ENCODE results near the gene ITPK1. TPM values are rescaled to one million over a fixed set of nuclear protein-coding genes. Genes with fewer than 3 reads are reported as not detected.

Gene ITPK1
- total RNA-seq, 1 donor = 25.0 TPM

GRCh38 chr14:93126111-93126510 lies 10.4 kb upstream of the ITPK1 start:
- no peak for DNase-seq (ENCODE audit: insufficient read length, low spot score, missing footprints)
- Histone ChIP-seq H3K27ac (ENCODE audit: low read depth, low read length) (no peak overlapping the region), H3K4me3 (ENCODE audit: insufficient read depth, low read length) (no peak overlapping the region), H2AFZ (ENCODE audit: low read length) (no peak overlapping the region), H3K9me3 (ENCODE audit: low read depth, low read length) (no peaks in the 10 kb centered on the region), H4K20me1 (ENCODE audit: insufficient read depth, low read length) (no peaks in the 10 kb centered on the region), H3K4me1 (ENCODE audit: insufficient read depth, low read length) (no peaks in the 10 kb centered on the region), H3K36me3 (ENCODE audit: insufficient read depth, low read length) (no peaks in the 10 kb centered on the region), H3K27me3 (ENCODE audit: insufficient read depth, low read length) (peaks cover 12% of the 10 kb centered on the region), H3K4me2 (ENCODE audit: insufficient read depth, low read length) (no peak overlapping the region), H3K79me2 (ENCODE audit: insufficient read depth, low read length) (no peaks in the 10 kb centered on the region)
- TF ChIP-seq, protein P1, sequence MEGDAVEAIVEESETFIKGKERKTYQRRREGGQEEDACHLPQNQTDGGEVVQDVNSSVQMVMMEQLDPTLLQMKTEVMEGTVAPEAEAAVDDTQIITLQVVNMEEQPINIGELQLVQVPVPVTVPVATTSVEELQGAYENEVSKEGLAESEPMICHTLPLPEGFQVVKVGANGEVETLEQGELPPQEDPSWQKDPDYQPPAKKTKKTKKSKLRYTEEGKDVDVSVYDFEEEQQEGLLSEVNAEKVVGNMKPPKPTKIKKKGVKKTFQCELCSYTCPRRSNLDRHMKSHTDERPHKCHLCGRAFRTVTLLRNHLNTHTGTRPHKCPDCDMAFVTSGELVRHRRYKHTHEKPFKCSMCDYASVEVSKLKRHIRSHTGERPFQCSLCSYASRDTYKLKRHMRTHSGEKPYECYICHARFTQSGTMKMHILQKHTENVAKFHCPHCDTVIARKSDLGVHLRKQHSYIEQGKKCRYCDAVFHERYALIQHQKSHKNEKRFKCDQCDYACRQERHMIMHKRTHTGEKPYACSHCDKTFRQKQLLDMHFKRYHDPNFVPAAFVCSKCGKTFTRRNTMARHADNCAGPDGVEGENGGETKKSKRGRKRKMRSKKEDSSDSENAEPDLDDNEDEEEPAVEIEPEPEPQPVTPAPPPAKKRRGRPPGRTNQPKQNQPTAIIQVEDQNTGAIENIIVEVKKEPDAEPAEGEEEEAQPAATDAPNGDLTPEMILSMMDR (IDR thresholded peaks at IDR 0.05; ENCODE audit: extremely low read depth, low read depth, low read length) = no peak

DNA sequence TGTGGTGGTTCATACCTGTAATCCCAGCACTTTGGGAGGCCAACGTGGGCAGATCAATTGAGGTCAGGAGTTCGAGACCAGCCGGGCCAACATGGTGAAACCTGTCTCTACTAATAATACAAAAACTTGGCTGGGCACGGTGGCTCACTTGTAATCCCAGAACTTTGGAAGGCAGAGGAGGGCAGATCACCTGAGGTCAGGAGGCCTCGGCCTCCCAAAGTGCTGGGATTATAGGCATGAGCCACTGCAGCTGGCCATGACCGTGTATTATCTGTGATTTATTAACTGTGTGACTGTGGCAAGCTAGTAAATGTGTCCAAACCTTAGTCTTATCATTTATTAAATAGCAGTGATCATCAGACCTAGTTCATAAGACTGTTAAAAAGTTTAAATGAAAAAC lies 7.1 kb upstream of the ITPK1 start:
- Histone ChIP-seq H3K79me2 (ENCODE audit: insufficient read depth, low read length) (no peaks in the 10 kb centered on the region), H3K27ac (ENCODE audit: low read depth, low read length) (no peak overlapping the region), H3K9me3 (ENCODE audit: low read depth, low read length) (no peaks in the 10 kb centered on the region), H3K36me3 (ENCODE audit: insufficient read depth, low read length) (no peaks in the 10 kb centered on the region), H3K27me3 (ENCODE audit: insufficient read depth, low read length) (no peaks in the 10 kb centered on the region), H2AFZ (ENCODE audit: low read length) (no peak overlapping the region), H4K20me1 (ENCODE audit: insufficient read depth, low read length) (no peaks in the 10 kb centered on the region), H3K4me1 (ENCODE audit: insufficient read depth, low read length) (no peaks in the 10 kb centered on the region), H3K4me3 (ENCODE audit: insufficient read depth, low read length) (no peak overlapping the region), H3K4me2 (ENCODE audit: insufficient read depth, low read length) (no peak overlapping the region)
- no peak for DNase-seq (ENCODE audit: insufficient read length, low spot score, missing footprints)
- TF ChIP-seq, protein P1 (IDR thresholded peaks at IDR 0.05; ENCODE audit: extremely low read depth, low read depth, low read length) = no peak

- H3K27me3 ChIP-seq (ENCODE audit: insufficient read depth, low read length) = no peaks in the 10 kb centered on the region
- TF ChIP-seq, protein P1 (IDR thresholded peaks at IDR 0.05; ENCODE audit: extremely low read depth, low read depth, low read length) = no peak
- H3K4me2 ChIP-seq (ENCODE audit: insufficient read depth, low read length) = no peak overlapping the region
- no peaks in the 10 kb centered on the region for H4K20me1 ChIP-seq (ENCODE audit: insufficient read depth, low read length)
- DNase-seq (ENCODE audit: insufficient read length, low spot score, missing footprints) = peak; percentile 23
- H2AFZ ChIP-seq (ENCODE audit: low read length) = no peak overlapping the region
- no peak overlapping the region for H3K4me3 ChIP-seq (ENCODE audit: insufficient read depth, low read length)
- no peaks in the 10 kb centered on the region for H3K9me3 ChIP-seq (ENCODE audit: low read depth, low read length)
- no peak overlapping the region for H3K27ac ChIP-seq (ENCODE audit: low read depth, low read length)
- no peaks in the 10 kb centered on the region for H3K36me3 ChIP-seq (ENCODE audit: insufficient read depth, low read length)
- H3K4me1 ChIP-seq (ENCODE audit: insufficient read depth, low read length) = peaks cover 3% of the 10 kb centered on the region
- no peaks in the 10 kb centered on the region for H3K79me2 ChIP-seq (ENCODE audit: insufficient read depth, low read length)
Measured at GRCh38 chr14:93121030-93121834, 5.5 kb upstream of the ITPK1 start.

DNA sequence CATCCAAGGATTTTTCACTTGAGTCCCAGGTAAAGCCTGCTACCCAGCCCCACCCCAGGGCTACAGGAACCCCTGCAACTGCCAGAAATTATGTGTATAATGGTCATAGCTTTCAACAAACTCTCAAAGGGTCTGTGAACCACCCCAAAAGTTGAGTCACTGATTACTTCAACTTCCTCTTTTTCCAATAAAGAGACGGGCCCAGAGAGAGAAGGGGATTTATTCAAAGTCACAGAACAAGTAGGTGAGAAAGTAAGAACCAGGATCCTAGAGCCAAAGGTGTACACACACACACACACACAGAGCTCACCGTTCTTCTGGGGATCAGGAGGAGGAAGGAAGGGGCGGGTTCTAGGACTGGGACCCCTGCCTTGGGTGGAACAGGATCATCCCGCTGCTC lies 4.8 kb upstream of the ITPK1 start:
- H2AFZ ChIP-seq (ENCODE audit: low read length) = no peak overlapping the region
- peak; percentile 37 for DNase-seq (ENCODE audit: insufficient read length, low spot score, missing footprints)
- TF ChIP-seq, protein P1 (IDR thresholded peaks at IDR 0.05; ENCODE audit: extremely low read depth, low read depth, low read length) = no peak
- no peak overlapping the region for H3K27ac ChIP-seq (ENCODE audit: low read depth, low read length)
- H3K4me2 ChIP-seq (ENCODE audit: insufficient read depth, low read length) = no peak overlapping the region
- H3K4me1 ChIP-seq (ENCODE audit: insufficient read depth, low read length) = peaks cover 6% of the 10 kb centered on the region
- H3K79me2 ChIP-seq (ENCODE audit: insufficient read depth, low read length) = no peaks in the 10 kb centered on the region
- H3K27me3 ChIP-seq (ENCODE audit: insufficient read depth, low read length) = no peaks in the 10 kb centered on the region
- no peaks in the 10 kb centered on the region for H3K36me3 ChIP-seq (ENCODE audit: insufficient read depth, low read length)
- no peak overlapping the region for H3K4me3 ChIP-seq (ENCODE audit: insufficient read depth, low read length)
- H4K20me1 ChIP-seq (ENCODE audit: insufficient read depth, low read length) = no peaks in the 10 kb centered on the region
- H3K9me3 ChIP-seq (ENCODE audit: low read depth, low read length) = no peaks in the 10 kb centered on the region

Data from osteoblast (primary cell).